HG03039 (cell line): ENCODE results near the gene ZG16.

Experiments used
- ATAC-seq: cut with Tn5 transposase; IDR thresholded peaks from one replicate; pipeline ENCODE4 v1.9.1; 2021; ENCODE audit warnings: mild to moderate bottlenecking, moderate library complexity; ENCODE audit not compliant: unreplicated experiment

Gene ZG16

GRCh38 chr16:29820271-29820701 is 42.2 kb downstream of the ZG16 start, which contains the start of gene MVP:
Gene MVP (plus strand): TSS chr16:29820462. CDS start chr16:29830550, 10,088 bp downstream.
- ATAC-seq = no peak

GRCh38 chr16:29820730-29821642 is 42.9 kb downstream of the ZG16 start:
- ATAC-seq = no peak

GRCh38 chr16:29821643-29822115 is 43.6 kb downstream of the ZG16 start:
- no peak for ATAC-seq

- ATAC-seq = no peak
Measured at GRCh38 chr16:29824589-29825144, 46.6 kb downstream of the ZG16 start.

- ATAC-seq = no peak
Measured at GRCh38 chr16:29825145-29826044, 47.3 kb downstream of the ZG16 start.

GRCh38 chr16:29826342-29826695 is 48.3 kb downstream of the ZG16 start:
- no peak for ATAC-seq

GRCh38 chr16:29830774-29831173 is 52.7 kb downstream of the ZG16 start:
- no peak for ATAC-seq

GRCh38 chr16:29831490-29831889 is 53.4 kb downstream of the ZG16 start:
- no peak for ATAC-seq
